ENCODE measurements around the gene TLR3. TPM values are rescaled to one million over a fixed set of nuclear protein-coding genes. Genes with fewer than 3 reads are reported as not detected.

The TLR3 gene
- total RNA-seq, 1 experiment from 2014 or later = 8.0 TPM

GRCh38 chr4:186051096-186051495 lies 17.9 kb upstream of the TLR3 start:
- CTCF ChIA-PET = no interaction called here
- no peaks in the 10 kb centered on the region for H3K36me3 Mint-ChIP-seq (ENCODE audit: insufficient read depth, unreplicated experiment)
- no peaks in the 10 kb centered on the region for H3K27me3 Mint-ChIP-seq (ENCODE audit: unreplicated experiment)
- no peak overlapping the region for H3K27ac Mint-ChIP-seq (ENCODE audit: unreplicated experiment)
- intact Hi-C loops (cut with micrococcal nuclease; ENCODE audit: unreplicated experiment) = no loop called here
- H3K4me1 Mint-ChIP-seq (ENCODE audit: low read depth, unreplicated experiment) = no peaks in the 10 kb centered on the region
- no peak for DNase-seq
- no peak for TF ChIP-seq CTCF (IDR thresholded peaks at IDR 0.05; ENCODE audit: unreplicated experiment)
- BruUV-seq (replicated peaks) = no TSS peak
- no peaks in the 10 kb centered on the region for H3K9me3 Mint-ChIP-seq (ENCODE audit: low read depth, unreplicated experiment)
- H3K4me3 Mint-ChIP-seq (ENCODE audit: low read depth, unreplicated experiment) = no peak overlapping the region

- Mint-ChIP-seq H3K4me3 (ENCODE audit: low read depth, unreplicated experiment) (no peak overlapping the region), H3K36me3 (ENCODE audit: insufficient read depth, unreplicated experiment) (no peaks in the 10 kb centered on the region), H3K4me1 (ENCODE audit: low read depth, unreplicated experiment) (no peaks in the 10 kb centered on the region), H3K9me3 (ENCODE audit: low read depth, unreplicated experiment) (peaks cover 2% of the 10 kb centered on the region), H3K27ac (ENCODE audit: unreplicated experiment) (no peak overlapping the region), H3K27me3 (ENCODE audit: unreplicated experiment) (no peaks in the 10 kb centered on the region)
- DNase-seq = no peak
- no TSS peak for BruUV-seq (replicated peaks)
- no peak for TF ChIP-seq CTCF (IDR thresholded peaks at IDR 0.05; ENCODE audit: unreplicated experiment)
- intact Hi-C loops (cut with micrococcal nuclease; ENCODE audit: unreplicated experiment) = no loop called here
- CTCF ChIA-PET = no interaction called here
These were observed 10.5 kb upstream of the TLR3 start for GRCh38 chr4:186058253-186058979.

GRCh38 chr4:186058980-186059316 lies 10.0 kb upstream of the TLR3 start:
- Mint-ChIP-seq H3K27me3 (ENCODE audit: unreplicated experiment) (no peaks in the 10 kb centered on the region), H3K9me3 (ENCODE audit: low read depth, unreplicated experiment) (peaks cover 2% of the 10 kb centered on the region), H3K36me3 (ENCODE audit: insufficient read depth, unreplicated experiment) (no peaks in the 10 kb centered on the region), H3K4me1 (ENCODE audit: low read depth, unreplicated experiment) (no peaks in the 10 kb centered on the region), H3K27ac (ENCODE audit: unreplicated experiment) (no peak overlapping the region), H3K4me3 (ENCODE audit: low read depth, unreplicated experiment) (no peak overlapping the region)
- CTCF ChIA-PET = no interaction called here
- TF ChIP-seq CTCF (IDR thresholded peaks at IDR 0.05; ENCODE audit: unreplicated experiment) = no peak
- no peak for DNase-seq
- no TSS peak for BruUV-seq (replicated peaks)
- intact Hi-C loops (cut with micrococcal nuclease; ENCODE audit: unreplicated experiment) = no loop called here

GRCh38 chr4:186061921-186062320 lies 7.0 kb upstream of the TLR3 start:
- BruUV-seq (replicated peaks) = no TSS peak
- Mint-ChIP-seq H3K27me3 (ENCODE audit: unreplicated experiment) (no peaks in the 10 kb centered on the region), H3K36me3 (ENCODE audit: insufficient read depth, unreplicated experiment) (no peaks in the 10 kb centered on the region), H3K4me3 (ENCODE audit: low read depth, unreplicated experiment) (no peak overlapping the region), H3K27ac (ENCODE audit: unreplicated experiment) (no peak overlapping the region), H3K9me3 (ENCODE audit: low read depth, unreplicated experiment) (peaks cover 2% of the 10 kb centered on the region), H3K4me1 (ENCODE audit: low read depth, unreplicated experiment) (no peaks in the 10 kb centered on the region)
- intact Hi-C loops (cut with micrococcal nuclease; ENCODE audit: unreplicated experiment) = no loop called here
- CTCF ChIA-PET = no interaction called here
- no peak for DNase-seq
- TF ChIP-seq CTCF (IDR thresholded peaks at IDR 0.05; ENCODE audit: unreplicated experiment) = no peak

All from Calu3 (cell line).